ENCODE results near the gene PDE6H. TPM values are rescaled to one million over a fixed set of nuclear protein-coding genes. Genes with fewer than 3 reads are reported as not detected.

PDE6H gene
- total and polyA plus RNA-seq, 2 donors (not counting 3 experiments of a cell fraction or from before 2014, with no cell fraction given) = not detected

DNA sequence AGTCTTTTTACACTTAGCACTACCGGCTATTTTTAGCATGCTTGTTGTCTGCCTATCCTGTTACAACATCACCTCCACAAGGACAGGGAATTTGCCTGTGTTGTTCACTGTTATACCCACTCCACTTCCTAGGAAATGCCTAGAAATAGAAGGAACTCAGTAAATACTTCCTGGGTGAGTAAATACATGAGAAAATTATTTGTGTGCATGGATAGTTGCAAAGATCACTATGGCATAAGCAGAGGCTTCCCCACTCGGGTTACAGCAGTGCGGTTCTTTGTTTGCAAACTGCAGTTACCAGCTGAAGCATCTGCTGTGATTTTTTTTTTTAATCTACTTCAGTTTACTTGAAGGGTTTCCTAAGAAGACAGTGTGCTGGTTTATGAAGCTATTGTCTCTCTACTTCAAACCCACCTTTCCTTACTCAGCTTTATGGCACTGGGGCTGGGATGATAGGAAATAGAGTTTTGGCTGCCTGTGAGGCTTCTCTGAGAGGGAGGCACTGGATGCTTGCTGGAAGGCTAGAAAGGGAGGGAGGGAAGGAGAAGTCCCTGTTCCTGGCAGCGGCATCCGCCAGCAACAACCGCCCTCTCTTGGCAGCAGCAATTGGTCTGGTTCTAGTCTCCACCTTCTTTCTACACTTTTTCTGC lies 29.0 kb downstream of the PDE6H start:
- peaks cover 33 to 53% of the 10 kb centered on the region in 2 experiments for H3K27me3 ChIP-seq (ENCODE audit: control insufficient read depth in 2 of 2, insufficient read depth in 2 of 2, low read length in 2 of 2)
- H3K9me3 ChIP-seq (replicated peaks; ENCODE audit: control insufficient read depth, insufficient read depth, low read length) = no peaks in the 10 kb centered on the region
- dilution Hi-C loops (cut with MboI; ENCODE audit: extremely low pct_ligation_motif_present, low sequenced_read_pairs) (no loop called here), intact Hi-C loops (cut with micrococcal nuclease) (no loop called here)
- H3K4me3 ChIP-seq (replicated peaks in 1 of 3; ENCODE audit: insufficient read depth in 1 of 3, low read depth in 1 of 3, low read length in 3 of 3) = no peak overlapping the region
- no peak overlapping the region for H3K27ac ChIP-seq (ENCODE audit: insufficient read depth, low read depth, low read length)
- H3K9me1 ChIP-seq (replicated peaks; ENCODE audit: control insufficient read depth, extremely low read depth, insufficient read depth, low read length) = no peaks in the 10 kb centered on the region
- H2AFZ ChIP-seq (ENCODE audit: low read depth, low read length) = no peak overlapping the region
- no peaks in the 10 kb centered on the region for H3K4me1 ChIP-seq (ENCODE audit: control insufficient read depth, extremely low read depth, insufficient read depth, low read length)
- no peak for FAIRE-seq
- H3K79me2 ChIP-seq (ENCODE audit: control insufficient read depth, insufficient read depth, low read length) = no peaks in the 10 kb centered on the region
- TF ChIP-seq EZH2 (IDR thresholded peaks at IDR 0.05; ENCODE audit: borderline replicate concordance, low read depth, low read length, severe bottlenecking) (peak; percentile 16), GATA2 (IDR thresholded peaks at IDR 0.05; ENCODE audit: insufficient read depth, insufficient read length, low read depth, low read length) (no peak)
- H3K9ac ChIP-seq (replicated peaks; ENCODE audit: extremely low read depth, insufficient read depth, low read length) = no peak overlapping the region
- no peaks in the 10 kb centered on the region for H4K20me1 ChIP-seq (replicated peaks; ENCODE audit: control insufficient read depth, extremely low read depth, insufficient read depth, low read length)
- POLR2A ChIA-PET = no interaction called here
- no TSS peak for BruUV-seq (replicated peaks)
- H3K36me3 ChIP-seq (ENCODE audit: control insufficient read depth in 2 of 2, extremely low read depth in 1 of 2, insufficient read depth in 2 of 2, low read length in 2 of 2) = no peaks in the 10 kb centered on the region
- CTCF ChIA-PET = interaction anchor here (1.3 to 2.2 kb wide), 2 partner anchors 18 to 191 kb away, joined by 3 to 6 read pairs; no protein-coding TSS in a partner anchor
- DNase-seq (ENCODE audit: low read depth, low spot score) = no peak
- H3K4me2 ChIP-seq (ENCODE audit: insufficient read depth, low read length) = no peak overlapping the region

DNA sequence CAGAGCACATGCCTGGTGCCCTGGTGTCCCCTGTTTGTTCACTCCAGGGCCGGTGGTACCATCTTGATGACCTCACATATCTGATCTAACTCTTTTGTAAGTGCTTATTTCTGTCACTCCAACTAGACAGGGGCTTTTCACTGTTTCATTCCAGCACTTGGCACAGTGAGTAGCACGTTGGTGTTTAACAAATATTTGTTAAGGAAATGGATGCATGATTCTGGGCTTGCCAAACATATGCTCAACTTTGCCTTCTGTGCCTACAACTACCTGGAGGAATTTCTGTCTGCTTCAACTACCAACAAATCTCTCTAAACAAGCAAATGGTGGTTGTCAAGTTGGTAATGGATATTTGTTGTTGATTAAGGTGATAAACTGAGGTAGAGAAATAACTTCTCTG lies 31.6 kb downstream of the PDE6H start:
- DNase-seq (ENCODE audit: low read depth, low spot score) = no peak
- no peaks in the 10 kb centered on the region for H3K9me3 ChIP-seq (replicated peaks; ENCODE audit: control insufficient read depth, insufficient read depth, low read length)
- CTCF ChIA-PET = no interaction called here
- no peaks in the 10 kb centered on the region for H3K9me1 ChIP-seq (replicated peaks; ENCODE audit: control insufficient read depth, extremely low read depth, insufficient read depth, low read length)
- H3K79me2 ChIP-seq (ENCODE audit: control insufficient read depth, insufficient read depth, low read length) = no peaks in the 10 kb centered on the region
- peaks cover 38 to 66% of the 10 kb centered on the region in 2 experiments for H3K27me3 ChIP-seq (ENCODE audit: control insufficient read depth in 2 of 2, insufficient read depth in 2 of 2, low read length in 2 of 2)
- H3K4me3 ChIP-seq (replicated peaks in 1 of 3; ENCODE audit: insufficient read depth in 1 of 3, low read depth in 1 of 3, low read length in 3 of 3) = no peak overlapping the region
- H3K27ac ChIP-seq (ENCODE audit: insufficient read depth, low read depth, low read length) = no peak overlapping the region
- H3K4me2 ChIP-seq (ENCODE audit: insufficient read depth, low read length) = no peak overlapping the region
- no peak overlapping the region for H2AFZ ChIP-seq (ENCODE audit: low read depth, low read length)
- H3K36me3 ChIP-seq (ENCODE audit: control insufficient read depth in 2 of 2, extremely low read depth in 1 of 2, insufficient read depth in 2 of 2, low read length in 2 of 2) = no peaks in the 10 kb centered on the region
- no peaks in the 10 kb centered on the region for H4K20me1 ChIP-seq (replicated peaks; ENCODE audit: control insufficient read depth, extremely low read depth, insufficient read depth, low read length)
- no TSS peak for BruUV-seq (replicated peaks)
- intact Hi-C loops (cut with micrococcal nuclease) = no loop called here
- no peak for FAIRE-seq
- H3K4me1 ChIP-seq (ENCODE audit: control insufficient read depth, extremely low read depth, insufficient read depth, low read length) = no peaks in the 10 kb centered on the region
- H3K9ac ChIP-seq (replicated peaks; ENCODE audit: extremely low read depth, insufficient read depth, low read length) = no peak overlapping the region
- dilution Hi-C loops (cut with MboI; ENCODE audit: extremely low pct_ligation_motif_present, low sequenced_read_pairs) = no loop called here
- POLR2A ChIA-PET = no interaction called here
- no peak for TF ChIP-seq JUN (IDR thresholded peaks at IDR 0.05; ENCODE audit: borderline replicate concordance, insufficient read depth, insufficient read length, low read depth)
- TF ChIP-seq, protein P1, sequence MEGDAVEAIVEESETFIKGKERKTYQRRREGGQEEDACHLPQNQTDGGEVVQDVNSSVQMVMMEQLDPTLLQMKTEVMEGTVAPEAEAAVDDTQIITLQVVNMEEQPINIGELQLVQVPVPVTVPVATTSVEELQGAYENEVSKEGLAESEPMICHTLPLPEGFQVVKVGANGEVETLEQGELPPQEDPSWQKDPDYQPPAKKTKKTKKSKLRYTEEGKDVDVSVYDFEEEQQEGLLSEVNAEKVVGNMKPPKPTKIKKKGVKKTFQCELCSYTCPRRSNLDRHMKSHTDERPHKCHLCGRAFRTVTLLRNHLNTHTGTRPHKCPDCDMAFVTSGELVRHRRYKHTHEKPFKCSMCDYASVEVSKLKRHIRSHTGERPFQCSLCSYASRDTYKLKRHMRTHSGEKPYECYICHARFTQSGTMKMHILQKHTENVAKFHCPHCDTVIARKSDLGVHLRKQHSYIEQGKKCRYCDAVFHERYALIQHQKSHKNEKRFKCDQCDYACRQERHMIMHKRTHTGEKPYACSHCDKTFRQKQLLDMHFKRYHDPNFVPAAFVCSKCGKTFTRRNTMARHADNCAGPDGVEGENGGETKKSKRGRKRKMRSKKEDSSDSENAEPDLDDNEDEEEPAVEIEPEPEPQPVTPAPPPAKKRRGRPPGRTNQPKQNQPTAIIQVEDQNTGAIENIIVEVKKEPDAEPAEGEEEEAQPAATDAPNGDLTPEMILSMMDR (IDR thresholded peaks at IDR 0.05; ENCODE audit: extremely low read depth in 1 of 2, insufficient read depth in 1 of 2, low read depth in 1 of 2, low read length in 2 of 2) = no peak
- no peak for TF ChIP-seq POLR2AphosphoS5 (IDR thresholded peaks at IDR 0.05; ENCODE audit: insufficient read depth, low read depth, low read length)
- no peak for TF ChIP-seq EZH2 (IDR thresholded peaks at IDR 0.05; ENCODE audit: borderline replicate concordance, low read depth, low read length, severe bottlenecking)
- no peak for TF ChIP-seq GATA2 (IDR thresholded peaks at IDR 0.05; ENCODE audit: insufficient read depth, insufficient read length, low read depth, low read length)
- no peak for TF ChIP-seq MYC (IDR thresholded peaks at IDR 0.05; ENCODE audit: low read depth, low read length)
- TF ChIP-seq, protein P2, sequence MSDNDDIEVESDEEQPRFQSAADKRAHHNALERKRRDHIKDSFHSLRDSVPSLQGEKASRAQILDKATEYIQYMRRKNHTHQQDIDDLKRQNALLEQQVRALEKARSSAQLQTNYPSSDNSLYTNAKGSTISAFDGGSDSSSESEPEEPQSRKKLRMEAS (IDR thresholded peaks at IDR 0.05; ENCODE audit: insufficient read depth, insufficient read length) = no peak
